H1 (cell line): ENCODE measurements around the gene ARHGAP26. TPM values are rescaled to one million over a fixed set of nuclear protein-coding genes. Genes with fewer than 3 reads are reported as not detected.

Experiments used
- CTCF ChIA-PET: fragments of 300-600 bp; sonication (Branson Sonifier 250); formaldehyde crosslinking; loops from one replicate; lab custom pipeline; 2021; ENCODE audit not compliant: partially characterized antibody; lab: Charles Lee
- POLR2A ChIA-PET: fragments of 300-600 bp; sonication (Branson Sonifier 250); formaldehyde crosslinking; loops from one replicate; lab custom pipeline; 2021; ENCODE audit warnings: inconsistent platforms; ENCODE audit not compliant: partially characterized antibody; lab: Charles Lee
- DNase-seq, 2 experiments: peaks; one replicate each; pipeline versions ENCODE4 v3.0.0 to v3.0.0-alpha.2; 2010 to 2022; ENCODE audit warnings: low spot score in 2 of 2, low read depth in 1 of 2, mixed read lengths in 1 of 2
- FAIRE-seq: peaks from 2 replicates; lab custom pipeline; 2011; peaks lifted over from hg19 to GRCh38; lab: Jason Lieb, UNC
- H2AFZ ChIP-seq: 2 replicates; pipeline ENCODE4 v1.8.1; 2012; ENCODE audit warnings: low read length, inconsistent platforms
- H2AK5ac ChIP-seq: 2 replicates; pipeline ENCODE4 v1.6.1; 2013; ENCODE audit warnings: low read depth, low read length
- H2BK120ac ChIP-seq: replicated peaks from 2 replicates; pipeline ENCODE3; 2013; ENCODE audit warnings: low read depth, low read length, inconsistent platforms
- H2BK12ac ChIP-seq: 2 replicates; pipeline ENCODE4 v1.6.1; 2013; ENCODE audit warnings: low read depth, low read length
- H2BK15ac ChIP-seq: 2 replicates; pipeline ENCODE4 v1.6.1; 2013; ENCODE audit warnings: low read length
- H2BK20ac ChIP-seq: 2 replicates; pipeline ENCODE4 v1.6.1; 2013; ENCODE audit warnings: low read length
- H2BK5ac ChIP-seq: 2 replicates; pipeline ENCODE4 v1.6.1; 2013; ENCODE audit warnings: low read depth, low read length
- H3K14ac ChIP-seq: 2 replicates; pipeline ENCODE4 v1.6.1; 2013; ENCODE audit warnings: inconsistent platforms; ENCODE audit not compliant: insufficient read length
- H3K18ac ChIP-seq: 2 replicates; pipeline ENCODE4 v1.6.1; 2013; ENCODE audit warnings: low read length; ENCODE audit errors: extremely low read depth
- H3K23ac ChIP-seq: 2 replicates; pipeline ENCODE4 v1.6.1; 2013; ENCODE audit warnings: inconsistent platforms; ENCODE audit not compliant: insufficient read length
- H3K23me2 ChIP-seq: 2 replicates; pipeline ENCODE4 v1.6.1; 2013; ENCODE audit warnings: low read depth, low read length
- H3K27ac ChIP-seq: 2 replicates; pipeline ENCODE4 v1.6.1; 2011; ENCODE audit warnings: low read depth, low read length, inconsistent platforms
- H3K27me3 ChIP-seq, 4 experiments: replicated peaks in 1 of 4; 1 replicate in 1 of 4; 2 replicates in 3 of 4; pipeline versions ENCODE4 v1.6.1 to v1.8.1; 2011 to 2013; ENCODE audit warnings: low read length in 3 of 4, mild to moderate bottlenecking in 3 of 4, inconsistent platforms in 2 of 4, mixed read lengths in 2 of 4, moderate library complexity in 1 of 4; ENCODE audit not compliant: control insufficient read depth in 3 of 4, insufficient read depth in 3 of 4; ENCODE audit errors: extremely low read depth in 1 of 4
- H3K36me3 ChIP-seq, 4 experiments: 2 replicates each; pipeline versions ENCODE4 v1.6.1 to v1.8.1; 2011 to 2013; ENCODE audit warnings: mild to moderate bottlenecking in 4 of 4, low read length in 3 of 4, moderate library complexity in 2 of 4, control low read depth in 1 of 4, inconsistent platforms in 1 of 4; ENCODE audit not compliant: insufficient read depth in 4 of 4, control insufficient read depth in 2 of 4
- H3K4ac ChIP-seq: replicated peaks from 2 replicates; pipeline ENCODE3; 2013; ENCODE audit warnings: low read length, low read depth, mixed read lengths, inconsistent platforms; ENCODE audit not compliant: insufficient read length
- H3K4me1 ChIP-seq, 4 experiments: replicated peaks in 1 of 4; 1 replicate in 1 of 4; 2 replicates in 3 of 4; pipeline versions ENCODE4 v1.6.1 to v1.8.1; 2011 to 2013; ENCODE audit warnings: low read length in 3 of 4, inconsistent platforms in 2 of 4, mixed read lengths in 1 of 4; ENCODE audit not compliant: insufficient read depth in 4 of 4, control insufficient read depth in 3 of 4
- H3K4me2 ChIP-seq, 2 experiments: 2 replicates each; pipeline versions ENCODE4 v1.6.1 to v1.8.1; 2011 to 2013; ENCODE audit warnings: low read depth in 2 of 2, low read length in 2 of 2, control low read depth in 1 of 2, inconsistent platforms in 1 of 2, mild to moderate bottlenecking in 1 of 2; ENCODE audit not compliant: insufficient read depth in 1 of 2
- H3K4me3 ChIP-seq, 4 experiments: fragments of 200-600, 300-600 bp in 1 of 4; sonication (generic), shearing (Covaris generic), sonication (Bioruptor Twin) in 1 of 4; 2 replicates each; pipeline versions ENCODE4 v1.5.1 to v1.8.1; 2011 to 2016; ENCODE audit warnings: low read length in 4 of 4, low read depth in 3 of 4, control low read depth in 2 of 4, inconsistent platforms in 2 of 4, mild to moderate bottlenecking in 2 of 4, mixed read lengths in 1 of 4, moderate library complexity in 1 of 4; ENCODE audit not compliant: insufficient read depth in 2 of 4; ENCODE audit errors: extremely low read depth in 1 of 4
- H3K56ac ChIP-seq: replicated peaks from 2 replicates; pipeline ENCODE3; 2013; ENCODE audit warnings: low read depth, mild to moderate bottlenecking, mixed read lengths, low read length, inconsistent platforms; ENCODE audit not compliant: insufficient read length
- H3K79me1 ChIP-seq: 2 replicates; pipeline ENCODE4 v1.6.1; 2013; ENCODE audit warnings: low read depth, low read length, control low read depth
- H3K79me2 ChIP-seq, 2 experiments: 2 replicates each; pipeline versions ENCODE4 v1.6.1 to v1.8.1; 2012 to 2013; ENCODE audit warnings: low read length in 2 of 2, mild to moderate bottlenecking in 2 of 2, inconsistent platforms in 1 of 2; ENCODE audit not compliant: insufficient read depth in 2 of 2, control insufficient read depth in 1 of 2
- H3K9ac ChIP-seq, 4 experiments: replicated peaks in 1 of 4; 1 replicate in 1 of 4; 2 replicates in 3 of 4; pipeline versions ENCODE4 v1.6.1 to v1.8.1; 2011 to 2013; ENCODE audit warnings: low read depth in 3 of 4, low read length in 3 of 4, control low read depth in 2 of 4, mild to moderate bottlenecking in 2 of 4, moderate library complexity in 2 of 4, inconsistent platforms in 1 of 4; ENCODE audit errors: extremely low read depth in 1 of 4
- H3K9me3 ChIP-seq, 2 experiments: 2 replicates each; pipeline versions ENCODE4 v1.6.1 to v1.8.1; 2012 to 2013; ENCODE audit warnings: mild to moderate bottlenecking in 2 of 2, moderate library complexity in 2 of 2, control low read depth in 1 of 2, inconsistent platforms in 1 of 2, low read depth in 1 of 2, low read length in 1 of 2, mixed read lengths in 1 of 2; ENCODE audit not compliant: insufficient read depth in 2 of 2
- H4K20me1 ChIP-seq, 2 experiments: replicated peaks in 1 of 2; 2 replicates each; pipeline versions ENCODE3 to v1.8.1; 2011 to 2013; ENCODE audit warnings: inconsistent platforms in 2 of 2, low read length in 2 of 2, mild to moderate bottlenecking in 1 of 2; ENCODE audit not compliant: insufficient read depth in 2 of 2, control insufficient read depth in 1 of 2
- H4K5ac ChIP-seq: 2 replicates; pipeline ENCODE4 v1.6.1; 2013; ENCODE audit warnings: low read length, low read depth, mixed read lengths, inconsistent platforms; ENCODE audit not compliant: insufficient read length
- H4K8ac ChIP-seq: 2 replicates; pipeline ENCODE4 v1.8.0; 2013; ENCODE audit warnings: mild to moderate bottlenecking, moderate library complexity, low read length, inconsistent platforms; ENCODE audit not compliant: insufficient read depth; ENCODE audit errors: extremely low read depth
- H4K91ac ChIP-seq: replicated peaks from 2 replicates; pipeline ENCODE3; 2013; ENCODE audit warnings: low read length, mixed read lengths, inconsistent platforms; ENCODE audit not compliant: insufficient read length
- CTCF ChIP-seq, 3 experiments: IDR thresholded peaks; 1 replicate in 2 of 3; 2 replicates in 1 of 3; pipeline versions ENCODE4 v1.5.1 to v1.6.1; 2011; ENCODE audit warnings: low read length in 3 of 3, mild to moderate bottlenecking in 3 of 3, inconsistent platforms in 2 of 3, low read depth in 1 of 3, moderate library complexity in 1 of 3; ENCODE audit not compliant: insufficient read depth in 1 of 3; ENCODE audit errors: control extremely low read depth in 1 of 3
- EGR1 ChIP-seq: IDR thresholded peaks from 2 replicates; pipeline ENCODE4 v1.6.1; 2011; ENCODE audit warnings: low read depth, low read length, borderline replicate concordance
- HDAC2 ChIP-seq, 2 experiments: fragments of 300-600 bp in 1 of 2; sonication (generic) in 1 of 2; IDR thresholded peaks; 2 replicates each; pipeline ENCODE4 v1.6.1; 2011 to 2012; ENCODE audit warnings: low read depth in 2 of 2, low read length in 2 of 2, mild to moderate bottlenecking in 2 of 2, moderate library complexity in 2 of 2, borderline replicate concordance in 1 of 2, inconsistent platforms in 1 of 2
- JUND ChIP-seq: IDR thresholded peaks from 2 replicates; pipeline ENCODE4 v1.6.1; 2011; ENCODE audit warnings: mild to moderate bottlenecking, improper control_type of control experiment, low read length
- KDM5A ChIP-seq: fragments of 200-600 bp; IDR thresholded peaks from 2 replicates; pipeline ENCODE4 v1.7.1; 2012; ENCODE audit warnings: mild to moderate bottlenecking, low read length, inconsistent platforms, mixed read lengths
- NRF1 ChIP-seq: IDR thresholded peaks from 2 replicates; pipeline ENCODE4 v1.6.1; 2011; ENCODE audit warnings: mild to moderate bottlenecking, low read depth, low read length, improper control_type of control experiment
- RXRA ChIP-seq: IDR thresholded peaks from 2 replicates; pipeline ENCODE4 v1.6.1; 2011; ENCODE audit warnings: low read depth, mild to moderate bottlenecking, low read length, moderate library complexity; ENCODE audit not compliant: insufficient read depth
- SIN3A ChIP-seq, 2 experiments: IDR thresholded peaks in 1 of 2; conservative IDR thresholded peaks in 1 of 2; 2 replicates each; pipeline ENCODE4 v1.6.1; 2011 to 2012; ENCODE audit warnings: low read length in 2 of 2, improper control_type of control experiment in 1 of 2, low read depth in 1 of 2, mild to moderate bottlenecking in 1 of 2
- SUZ12 ChIP-seq: fragments of 200-600 bp; sonication (generic); IDR thresholded peaks from 2 replicates; pipeline ENCODE4 v1.6.1; 2012; ENCODE audit warnings: mild to moderate bottlenecking, inconsistent platforms, low read length, moderate library complexity, mixed read lengths
- WGBS, 2 experiments: shearing (Covaris generic) in 1 of 2; methylation state at CpG; one replicate each; pipeline versions ENCODE4 v1.1.6 to v1.1.7; 2013 to 2015; ENCODE audit warnings: low lambda C conversion rate in 2 of 2, mixed read lengths in 2 of 2, inconsistent platforms in 1 of 2, low coverage in 1 of 2, missing lambda C conversion rate in 1 of 2; ENCODE audit not compliant: insufficient replicate concordance in 2 of 2, insufficient coverage in 1 of 2, insufficient read length in 1 of 2; ENCODE audit errors: extremely low coverage in 1 of 2, missing lambda C conversion rate in 1 of 2; 5-methylcytosine and 5-hydroxymethylcytosine counted together
- polyA plus RNA-seq, 7 experiments: library from polyadenylated mRNA; depleted of rRNA in 3 of 7; stranded (reverse) in 5 of 7; unstranded in 2 of 7; fragments of >200 nt in 5 of 7; fragments of 200-250 nt in 2 of 7; gene quantifications; 1 replicate in 5 of 7; 2 replicates in 1 of 7; 4 replicates in 1 of 7; pipeline versions ENCODE4 v1.2.1 to v1.2.3, GENCODE V29; 2011 to 2013; ENCODE audit warnings: missing spikeins in 2 of 7, mixed read lengths in 2 of 7
- total RNA-seq: library from RNA; stranded (reverse); fragmentation: NEBNext Ultra II Directional; extraction: Animal tissue kit (Norgen Biotek cat#: 25700); gene quantifications from 2 replicates; pipeline ENCODE4 v1.2.1, GENCODE V29; 2021
- TF ChIP-seq, protein P1 (sequence below): IDR thresholded peaks from 2 replicates; pipeline ENCODE4 v1.6.1; 2012; ENCODE audit warnings: inconsistent platforms

ARHGAP26 gene
- total and polyA plus RNA-seq, 2 of the 8 experiments (the other 6 are each of a cell fraction or from before 2014, with no cell fraction given) = 7.1 to 24.8 TPM

- H4K91ac ChIP-seq = no peak overlapping the region
- no peaks in the 10 kb centered on the region for H4K20me1 ChIP-seq
- no peaks in the 10 kb centered on the region for H3K27me3 ChIP-seq
- H3K23me2 ChIP-seq = no peaks in the 10 kb centered on the region
- H2AK5ac ChIP-seq = no peak overlapping the region
- DNase-seq = no peak
- no peak overlapping the region for H3K56ac ChIP-seq
- no peaks in the 10 kb centered on the region for H3K79me2 ChIP-seq
- H2BK20ac ChIP-seq = no peak overlapping the region
- H2AFZ ChIP-seq = no peak overlapping the region
- CTCF ChIA-PET = interaction anchor here (0.9 to 1.1 kb wide), 2 partner anchors 15 to 219 kb away, joined by 3 read pairs; no protein-coding TSS in a partner anchor
- no peak overlapping the region for H2BK15ac ChIP-seq
- no peak overlapping the region for H3K23ac ChIP-seq
- H3K79me1 ChIP-seq = no peaks in the 10 kb centered on the region
- no peak overlapping the region for H3K4me2 ChIP-seq
- H2BK12ac ChIP-seq = no peak overlapping the region
- no peak overlapping the region for H4K5ac ChIP-seq
- H3K14ac ChIP-seq = no peak overlapping the region
- peaks cover 5% of the 10 kb centered on the region in 2 experiments; a peak in 2 of 4 replicates for H3K9me3 ChIP-seq
- no peak overlapping the region for H2BK120ac ChIP-seq
- no peak overlapping the region for H4K8ac ChIP-seq
- no peaks in the 10 kb centered on the region for H3K36me3 ChIP-seq
- no peaks in the 10 kb centered on the region for H3K4me1 ChIP-seq
- H3K9ac ChIP-seq = no peak overlapping the region
- POLR2A ChIA-PET = no interaction called here
- H3K27ac ChIP-seq = no peak overlapping the region
- H3K4ac ChIP-seq = no peak overlapping the region
- H3K18ac ChIP-seq = no peak overlapping the region
- no peak overlapping the region for H3K4me3 ChIP-seq
- 92% methylated on average over 5 of the region's 5 CpGs; no CpG with 5 or more reads in 1 of the 2 experiments for WGBS, 2 experiments
- no peak overlapping the region for H2BK5ac ChIP-seq
- FAIRE-seq = no peak
- TF ChIP-seq, protein P1, sequence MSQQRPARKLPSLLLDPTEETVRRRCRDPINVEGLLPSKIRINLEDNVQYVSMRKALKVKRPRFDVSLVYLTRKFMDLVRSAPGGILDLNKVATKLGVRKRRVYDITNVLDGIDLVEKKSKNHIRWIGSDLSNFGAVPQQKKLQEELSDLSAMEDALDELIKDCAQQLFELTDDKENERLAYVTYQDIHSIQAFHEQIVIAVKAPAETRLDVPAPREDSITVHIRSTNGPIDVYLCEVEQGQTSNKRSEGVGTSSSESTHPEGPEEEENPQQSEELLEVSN = no peak
- no peak for TF ChIP-seq RXRA
- no peak for TF ChIP-seq NRF1
- TF ChIP-seq SIN3A (conservative IDR thresholded peaks at IDR 0.05 in 1 of 2, IDR thresholded peaks at IDR 0.05 in 1 of 2; ENCODE audit: low read depth in 1 of 2, low read length in 2 of 2) = no peak
- no peak for TF ChIP-seq HDAC2 (IDR thresholded peaks at IDR 0.05; ENCODE audit: borderline replicate concordance in 1 of 2, low read depth in 2 of 2, low read length in 2 of 2)
- no peak for TF ChIP-seq CTCF (IDR thresholded peaks at IDR 0.05; ENCODE audit: control extremely low read depth in 1 of 3, insufficient read depth in 1 of 3, low read depth in 1 of 3, low read length in 3 of 3)
- no peak for TF ChIP-seq KDM5A
- TF ChIP-seq SUZ12 = no peak
- no peak for TF ChIP-seq EGR1
- TF ChIP-seq JUND = no peak
Measured at GRCh38 chr5:143194713-143195112, 424.5 kb downstream of the ARHGAP26 start.
